SK-N-SH (cell line): ENCODE measurements around the gene NTPCR. TPM values are rescaled to one million over a fixed set of nuclear protein-coding genes. Genes with fewer than 3 reads are reported as not detected.

ENCODE experiments used
- CTCF ChIA-PET: fragments of 300-600, 350-600 bp; formaldehyde crosslinking; extraction: SDS; loops from one replicate; lab custom pipeline; 2021; lab: Yijun Ruan, JAX
- POLR2A ChIA-PET: fragments of 350-600 bp; sonication (Branson Sonifier 250); formaldehyde crosslinking; extraction: SDS; loops from one replicate; lab custom pipeline; 2020; ENCODE audit warnings: antibody characterized with exemption, inconsistent platforms; lab: Yijun Ruan, JAX
- DNase-seq: peaks from one replicate; pipeline ENCODE4 v3.0.0; 2012
- H2AFZ ChIP-seq: fragments of 200-600 bp; sonication (generic); 2 replicates; pipeline ENCODE4 v1.8.1; 2016; ENCODE audit warnings: antibody characterized with exemption, mild to moderate bottlenecking, low read depth
- H3F3A ChIP-seq: fragments of 200-600 bp; sonication (generic); replicated peaks from 2 replicates; pipeline ENCODE3; 2016; ENCODE audit warnings: antibody characterized with exemption, mild to moderate bottlenecking; ENCODE audit not compliant: insufficient read depth
- H3K27ac ChIP-seq, 2 experiments: fragments of 200-500 bp in 1 of 2; fragments of 200-600 bp in 1 of 2; sonication (Bioruptor generic) in 1 of 2; sonication (generic), shearing (Covaris generic) in 1 of 2; 2 replicates each; pipeline versions ENCODE4 v1.5.1 to v1.6.1; 2014 to 2016; ENCODE audit warnings: low read depth in 2 of 2, inconsistent platforms in 1 of 2, low read length in 1 of 2, mild to moderate bottlenecking in 1 of 2, mixed read lengths in 1 of 2
- H3K27me3 ChIP-seq: fragments of 200-600 bp; sonication (generic), shearing (Covaris generic); 2 replicates; pipeline ENCODE4 v1.6.1; 2016; ENCODE audit warnings: mixed run types; ENCODE audit not compliant: insufficient read depth
- H3K36me3 ChIP-seq, 2 experiments: fragments of 200-500 bp in 1 of 2; fragments of 200-600 bp in 1 of 2; sonication (Bioruptor generic) in 1 of 2; sonication (generic) in 1 of 2; replicated peaks in 1 of 2; 2 replicates each; pipeline versions ENCODE3 to v1.5.1; 2014 to 2016; ENCODE audit warnings: low read length in 1 of 2, mild to moderate bottlenecking in 1 of 2; ENCODE audit not compliant: insufficient read depth in 2 of 2, control insufficient read depth in 1 of 2
- H3K4me1 ChIP-seq, 2 experiments: fragments of 200-500 bp in 1 of 2; fragments of 200-600 bp in 1 of 2; sonication (Bioruptor generic) in 1 of 2; sonication (generic), shearing (Covaris generic) in 1 of 2; 2 replicates each; pipeline versions ENCODE4 v1.5.1 to v1.6.1; 2014 to 2016; ENCODE audit warnings: low read depth in 1 of 2, low read length in 1 of 2, mixed run types in 1 of 2; ENCODE audit not compliant: insufficient read depth in 2 of 2, control insufficient read depth in 1 of 2
- H3K4me2 ChIP-seq: fragments of 200-600 bp; sonication (generic), shearing (Covaris generic); 2 replicates; pipeline ENCODE4 v1.6.1; 2017; ENCODE audit warnings: mixed run types
- H3K4me3 ChIP-seq, 2 experiments: fragments of 200-500 bp in 1 of 2; fragments of 200-600 bp in 1 of 2; sonication (Bioruptor generic) in 1 of 2; sonication (generic), shearing (Covaris generic) in 1 of 2; 2 replicates each; pipeline versions ENCODE4 v1.5.1 to v1.8.1; 2014 to 2016; ENCODE audit warnings: low read depth in 2 of 2, inconsistent platforms in 1 of 2, low read length in 1 of 2, mild to moderate bottlenecking in 1 of 2, mixed read lengths in 1 of 2, moderate library complexity in 1 of 2
- H3K79me2 ChIP-seq: fragments of 200-600 bp; sonication (generic); 2 replicates; pipeline ENCODE4 v1.8.1; 2017; ENCODE audit warnings: mild to moderate bottlenecking; ENCODE audit not compliant: insufficient read depth
- H3K9ac ChIP-seq: fragments of 200-600 bp; sonication (generic); 2 replicates; pipeline ENCODE4 v1.6.1; 2017; ENCODE audit warnings: mixed run types
- H3K9me2 ChIP-seq: fragments of 200-600 bp; sonication (generic); 2 replicates; pipeline ENCODE4 v1.6.1; 2017; ENCODE audit warnings: mixed run types
- H3K9me3 ChIP-seq: fragments of 200-600 bp; sonication (generic); 2 replicates; pipeline ENCODE4 v1.6.1; 2017; ENCODE audit warnings: mixed run types, mild to moderate bottlenecking, moderate library complexity
- H4K20me1 ChIP-seq: fragments of 200-600 bp; sonication (generic); 2 replicates; pipeline ENCODE4 v1.6.1; 2017; ENCODE audit warnings: mild to moderate bottlenecking, mixed run types; ENCODE audit not compliant: insufficient read depth
- ELF1 ChIP-seq: IDR thresholded peaks from 2 replicates; pipeline ENCODE4 v1.4.0; 2012
- EZH2phosphoT487 ChIP-seq: fragments of 200-600 bp; sonication (generic); IDR thresholded peaks from 2 replicates; pipeline ENCODE4 v1.6.1; 2017; ENCODE audit warnings: low read depth, mixed run types, mild to moderate bottlenecking, antibody characterized with exemption, moderate library complexity, borderline replicate concordance
- FOSL2 ChIP-seq: IDR thresholded peaks from 2 replicates; pipeline ENCODE4 v1.4.0; 2012; ENCODE audit warnings: low read depth, mild to moderate bottlenecking, moderate library complexity, borderline replicate concordance
- FOXJ3 ChIP-seq: sonication (generic); formaldehyde crosslinking; IDR thresholded peaks from 2 replicates; pipeline ENCODE4 v1.5.1; 2020; ENCODE audit warnings: mild to moderate bottlenecking, missing genetic modification reagents
- FOXM1 ChIP-seq: IDR thresholded peaks from 2 replicates; pipeline ENCODE4 v1.4.0; 2012; ENCODE audit warnings: low read depth, mild to moderate bottlenecking
- GABPA ChIP-seq: IDR thresholded peaks from 2 replicates; pipeline ENCODE4 v1.4.0; 2012; ENCODE audit warnings: low read depth, mild to moderate bottlenecking
- GATA2 ChIP-seq: sonication (generic); formaldehyde crosslinking; IDR thresholded peaks from 2 replicates; pipeline ENCODE4 v1.5.0; 2020; ENCODE audit warnings: mild to moderate bottlenecking, missing genetic modification reagents
- JUND ChIP-seq: IDR thresholded peaks from 2 replicates; pipeline ENCODE4 v1.4.0; 2012
- MEF2A ChIP-seq: IDR thresholded peaks from 2 replicates; pipeline ENCODE4 v1.4.0; 2012; ENCODE audit warnings: low read depth, borderline replicate concordance
- MXI1 ChIP-seq: IDR thresholded peaks from 2 replicates; pipeline ENCODE4 v1.6.1; 2012; ENCODE audit warnings: mild to moderate bottlenecking, low read depth, low read length, improper control_type of control experiment
- NRF1 ChIP-seq: IDR thresholded peaks from 2 replicates; pipeline ENCODE4 v1.6.1; 2012; ENCODE audit warnings: low read depth, mild to moderate bottlenecking, low read length
- POLR2AphosphoS5 ChIP-seq: IDR thresholded peaks from 2 replicates; pipeline ENCODE4 v1.6.1; 2012; ENCODE audit warnings: low read depth, low read length
- RAD21 ChIP-seq: IDR thresholded peaks from 2 replicates; pipeline ENCODE4 v1.6.1; 2012; ENCODE audit warnings: mild to moderate bottlenecking, low read length
- RCOR1 ChIP-seq: fragments of 150-350 bp; IDR thresholded peaks from 2 replicates; pipeline ENCODE4 v1.6.1; 2017; ENCODE audit warnings: antibody characterized with exemption, low read length
- RFX5 ChIP-seq: IDR thresholded peaks from 2 replicates; pipeline ENCODE4 v1.6.1; 2012; ENCODE audit warnings: mild to moderate bottlenecking, improper control_type of control experiment, low read length
- SIN3A ChIP-seq: IDR thresholded peaks from 2 replicates; pipeline ENCODE4 v1.6.1; 2012; ENCODE audit warnings: low read depth, mild to moderate bottlenecking, low read length, moderate library complexity, borderline replicate concordance
- SMC3 ChIP-seq: IDR thresholded peaks from 2 replicates; pipeline ENCODE4 v1.6.1; 2012; ENCODE audit warnings: low read depth, low read length, improper control_type of control experiment
- TCF12 ChIP-seq: IDR thresholded peaks from 2 replicates; pipeline ENCODE4 v1.4.0; 2012
- YY1 ChIP-seq: IDR thresholded peaks from 2 replicates; pipeline ENCODE4 v1.4.0; 2012; ENCODE audit warnings: low read depth, mild to moderate bottlenecking
- WGBS: methylation state at CpG from one replicate; pipeline ENCODE4 v1.1.6; 2017; ENCODE audit warnings: low lambda C conversion rate; 5-methylcytosine and 5-hydroxymethylcytosine counted together
- polyA plus RNA-seq, 3 experiments: library from polyadenylated mRNA; depleted of rRNA; stranded (reverse); fragments of >200 nt; gene quantifications; 2 replicates each; pipeline ENCODE4 v1.2.3, GENCODE V29; 2012
- TF ChIP-seq, protein P1 (sequence below): fragments of 150-350 bp; IDR thresholded peaks from 2 replicates; pipeline ENCODE4 v1.6.1; 2016; ENCODE audit warnings: mild to moderate bottlenecking, low read depth, low read length
- TF ChIP-seq, protein P2 (sequence below): IDR thresholded peaks from 2 replicates; pipeline ENCODE4 v1.4.0; 2012; ENCODE audit warnings: low read depth, borderline replicate concordance
- TF ChIP-seq, protein P3 (sequence below): fragments of 150-350 bp; IDR thresholded peaks from 2 replicates; pipeline ENCODE4 v1.6.1; 2017; ENCODE audit warnings: antibody characterized with exemption, low read length, low read depth, borderline replicate concordance
- TF ChIP-seq, protein P4 (sequence below): IDR thresholded peaks from 2 replicates; pipeline ENCODE4 v1.6.1; 2012; ENCODE audit warnings: mild to moderate bottlenecking, low read depth, low read length, moderate library complexity

NTPCR gene
- polyA plus RNA-seq, 1 of the 3 experiments (the other 2 are of a cell fraction): 20.8 TPM

DNA sequence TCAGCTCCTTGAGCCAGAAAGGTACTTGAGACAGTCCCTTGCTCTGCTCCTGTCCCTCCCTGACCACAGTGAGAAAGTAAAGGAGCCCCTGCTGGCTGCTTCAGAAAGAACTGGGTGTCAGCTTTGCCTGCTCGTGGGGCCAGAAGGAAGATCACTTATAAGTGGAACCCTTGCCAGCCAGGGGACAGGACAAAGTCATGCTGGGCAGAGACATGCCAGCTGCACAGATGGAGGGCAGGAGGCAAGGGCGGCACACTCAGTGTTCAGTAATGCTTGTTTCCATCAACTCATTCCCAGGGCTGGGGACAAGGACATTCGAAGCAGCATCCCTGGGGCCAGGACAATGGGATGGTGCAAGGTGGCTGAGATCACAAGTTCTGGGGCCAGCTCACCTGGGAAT, 41.8 kb downstream of the NTPCR start:
- ChIA-PET POLR2A (no interaction called here), CTCF (no interaction called here)
- TF ChIP-seq RCOR1 (no peak), MEF2A (no peak), FOXM1 (no peak), TCF12 (no peak), FOXJ3 (CRISPR knock-in tag) (no peak), NRF1 (no peak), GABPA (no peak), ELF1 (no peak), RAD21 (no peak), POLR2AphosphoS5 (no peak), FOSL2 (no peak), RFX5 (no peak)
- TF ChIP-seq, protein P1, sequence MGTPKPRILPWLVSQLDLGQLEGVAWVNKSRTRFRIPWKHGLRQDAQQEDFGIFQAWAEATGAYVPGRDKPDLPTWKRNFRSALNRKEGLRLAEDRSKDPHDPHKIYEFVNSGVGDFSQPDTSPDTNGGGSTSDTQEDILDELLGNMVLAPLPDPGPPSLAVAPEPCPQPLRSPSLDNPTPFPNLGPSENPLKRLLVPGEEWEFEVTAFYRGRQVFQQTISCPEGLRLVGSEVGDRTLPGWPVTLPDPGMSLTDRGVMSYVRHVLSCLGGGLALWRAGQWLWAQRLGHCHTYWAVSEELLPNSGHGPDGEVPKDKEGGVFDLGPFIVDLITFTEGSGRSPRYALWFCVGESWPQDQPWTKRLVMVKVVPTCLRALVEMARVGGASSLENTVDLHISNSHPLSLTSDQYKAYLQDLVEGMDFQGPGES: no peak
- TF ChIP-seq, protein P2, sequence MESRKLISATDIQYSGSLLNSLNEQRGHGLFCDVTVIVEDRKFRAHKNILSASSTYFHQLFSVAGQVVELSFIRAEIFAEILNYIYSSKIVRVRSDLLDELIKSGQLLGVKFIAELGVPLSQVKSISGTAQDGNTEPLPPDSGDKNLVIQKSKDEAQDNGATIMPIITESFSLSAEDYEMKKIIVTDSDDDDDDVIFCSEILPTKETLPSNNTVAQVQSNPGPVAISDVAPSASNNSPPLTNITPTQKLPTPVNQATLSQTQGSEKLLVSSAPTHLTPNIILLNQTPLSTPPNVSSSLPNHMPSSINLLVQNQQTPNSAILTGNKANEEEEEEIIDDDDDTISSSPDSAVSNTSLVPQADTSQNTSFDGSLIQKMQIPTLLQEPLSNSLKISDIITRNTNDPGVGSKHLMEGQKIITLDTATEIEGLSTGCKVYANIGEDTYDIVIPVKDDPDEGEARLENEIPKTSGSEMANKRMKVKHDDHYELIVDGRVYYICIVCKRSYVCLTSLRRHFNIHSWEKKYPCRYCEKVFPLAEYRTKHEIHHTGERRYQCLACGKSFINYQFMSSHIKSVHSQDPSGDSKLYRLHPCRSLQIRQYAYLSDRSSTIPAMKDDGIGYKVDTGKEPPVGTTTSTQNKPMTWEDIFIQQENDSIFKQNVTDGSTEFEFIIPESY: no peak
- TF ChIP-seq, protein P3, sequence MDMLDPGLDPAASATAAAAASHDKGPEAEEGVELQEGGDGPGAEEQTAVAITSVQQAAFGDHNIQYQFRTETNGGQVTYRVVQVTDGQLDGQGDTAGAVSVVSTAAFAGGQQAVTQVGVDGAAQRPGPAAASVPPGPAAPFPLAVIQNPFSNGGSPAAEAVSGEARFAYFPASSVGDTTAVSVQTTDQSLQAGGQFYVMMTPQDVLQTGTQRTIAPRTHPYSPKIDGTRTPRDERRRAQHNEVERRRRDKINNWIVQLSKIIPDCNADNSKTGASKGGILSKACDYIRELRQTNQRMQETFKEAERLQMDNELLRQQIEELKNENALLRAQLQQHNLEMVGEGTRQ: no peak
- no peak overlapping the region for H3K9ac ChIP-seq
- H3K4me3 ChIP-seq: no peak overlapping the region
- H2AFZ ChIP-seq: no peak overlapping the region
- H3K9me3 ChIP-seq: no peaks in the 10 kb centered on the region
- H3K27ac ChIP-seq: no peak overlapping the region
- 75% methylated on average over 1 of the region's 3 CpGs for WGBS
- H4K20me1 ChIP-seq: no peaks in the 10 kb centered on the region
- H3K79me2 ChIP-seq: no peaks in the 10 kb centered on the region
- no peak overlapping the region for H3K4me2 ChIP-seq
- no peaks in the 10 kb centered on the region for H3K9me2 ChIP-seq
- peaks cover 8 to 9% of the 10 kb centered on the region in 2 experiments; a peak in 3 of 4 replicates for H3K4me1 ChIP-seq
- H3K36me3 ChIP-seq: peaks cover under 1 to 4% of the 10 kb centered on the region in 2 experiments
- no peaks in the 10 kb centered on the region for H3K27me3 ChIP-seq
- H3F3A ChIP-seq: peaks cover 5% of the 10 kb centered on the region
- DNase-seq: no peak

DNA sequence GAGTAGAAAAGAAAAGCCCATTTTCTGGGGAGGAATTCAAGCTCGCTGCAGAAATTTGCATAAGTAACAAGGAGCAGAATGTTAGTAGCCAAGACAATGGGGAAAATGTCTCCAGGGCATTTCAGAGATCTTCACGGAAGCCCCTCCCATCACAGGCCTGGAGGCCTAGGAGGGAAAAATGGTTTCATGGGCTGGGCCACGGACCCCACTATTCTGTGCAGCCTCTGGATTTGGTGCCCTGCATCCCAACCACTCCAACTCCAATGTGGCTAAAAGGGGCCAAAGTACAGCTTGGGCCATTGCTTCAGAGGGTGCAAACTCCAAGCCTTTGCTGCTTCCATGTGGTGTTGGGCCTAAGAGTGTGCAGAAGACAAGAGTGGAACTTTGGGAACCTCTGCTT, 43.1 kb downstream of the NTPCR start:
- 94% methylated on average over 2 of the region's 3 CpGs for WGBS
- no peak for TF ChIP-seq RFX5
- TF ChIP-seq SIN3A: no peak
- no peak for TF ChIP-seq YY1
- TF ChIP-seq JUND: no peak
- TF ChIP-seq EZH2phosphoT487: no peak
- TF ChIP-seq MXI1: no peak
- no peak for TF ChIP-seq SMC3
- no peak for TF ChIP-seq RAD21
- no peak for TF ChIP-seq RCOR1
- TF ChIP-seq MEF2A: no peak
- no peak for TF ChIP-seq GATA2 (CRISPR knock-in tag)
- TF ChIP-seq, protein P4, sequence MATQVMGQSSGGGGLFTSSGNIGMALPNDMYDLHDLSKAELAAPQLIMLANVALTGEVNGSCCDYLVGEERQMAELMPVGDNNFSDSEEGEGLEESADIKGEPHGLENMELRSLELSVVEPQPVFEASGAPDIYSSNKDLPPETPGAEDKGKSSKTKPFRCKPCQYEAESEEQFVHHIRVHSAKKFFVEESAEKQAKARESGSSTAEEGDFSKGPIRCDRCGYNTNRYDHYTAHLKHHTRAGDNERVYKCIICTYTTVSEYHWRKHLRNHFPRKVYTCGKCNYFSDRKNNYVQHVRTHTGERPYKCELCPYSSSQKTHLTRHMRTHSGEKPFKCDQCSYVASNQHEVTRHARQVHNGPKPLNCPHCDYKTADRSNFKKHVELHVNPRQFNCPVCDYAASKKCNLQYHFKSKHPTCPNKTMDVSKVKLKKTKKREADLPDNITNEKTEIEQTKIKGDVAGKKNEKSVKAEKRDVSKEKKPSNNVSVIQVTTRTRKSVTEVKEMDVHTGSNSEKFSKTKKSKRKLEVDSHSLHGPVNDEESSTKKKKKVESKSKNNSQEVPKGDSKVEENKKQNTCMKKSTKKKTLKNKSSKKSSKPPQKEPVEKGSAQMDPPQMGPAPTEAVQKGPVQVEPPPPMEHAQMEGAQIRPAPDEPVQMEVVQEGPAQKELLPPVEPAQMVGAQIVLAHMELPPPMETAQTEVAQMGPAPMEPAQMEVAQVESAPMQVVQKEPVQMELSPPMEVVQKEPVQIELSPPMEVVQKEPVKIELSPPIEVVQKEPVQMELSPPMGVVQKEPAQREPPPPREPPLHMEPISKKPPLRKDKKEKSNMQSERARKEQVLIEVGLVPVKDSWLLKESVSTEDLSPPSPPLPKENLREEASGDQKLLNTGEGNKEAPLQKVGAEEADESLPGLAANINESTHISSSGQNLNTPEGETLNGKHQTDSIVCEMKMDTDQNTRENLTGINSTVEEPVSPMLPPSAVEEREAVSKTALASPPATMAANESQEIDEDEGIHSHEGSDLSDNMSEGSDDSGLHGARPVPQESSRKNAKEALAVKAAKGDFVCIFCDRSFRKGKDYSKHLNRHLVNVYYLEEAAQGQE: no peak
- TF ChIP-seq ELF1: no peak
- Histone ChIP-seq H3K36me3 (peaks cover 3 to 10% of the 10 kb centered on the region in 2 experiments), H3K9me3 (no peaks in the 10 kb centered on the region), H3K27me3 (no peaks in the 10 kb centered on the region), H3K4me3 (no peak overlapping the region), H3K4me2 (no peak overlapping the region), H3K9ac (no peak overlapping the region), H3F3A (no peaks in the 10 kb centered on the region), H3K9me2 (no peaks in the 10 kb centered on the region), H2AFZ (no peak overlapping the region), H4K20me1 (no peaks in the 10 kb centered on the region), H3K79me2 (no peaks in the 10 kb centered on the region), H3K4me1 (peaks cover 3 to 4% of the 10 kb centered on the region in 2 experiments; a peak in 2 of 4 replicates), H3K27ac (no peak overlapping the region)
- CTCF ChIA-PET: interaction anchor here (1.3 kb wide), 1 partner anchor 15 kb away, joined by 3 read pairs; no protein-coding TSS in a partner anchor
- DNase-seq: no peak
- POLR2A ChIA-PET: no interaction called here
